ENCODE measurements around the gene SP7.
"Not testable (repeated sequence)": the region's sequence is repeated elsewhere in the genome, so short reads cannot be mapped to it uniquely, and the experiment has no call there.

Gene SP7

GRCh38 chr12:53345486-53346188, 9.5 kb upstream of the SP7 start:
- DNase-seq: no peak

- DNase-seq: peak; percentile 48
Measured at GRCh38 chr12:53344824-53345485, 8.8 kb upstream of the SP7 start.

- no peak for DNase-seq
Measured at GRCh38 chr12:53344487-53344823, 8.3 kb upstream of the SP7 start.

- DNase-seq: no peak
Measured at GRCh38 chr12:53343969-53344368, 7.8 kb upstream of the SP7 start.

- no peak for DNase-seq
Measured at GRCh38 chr12:53343449-53343848, 7.3 kb upstream of the SP7 start.

- no peak for DNase-seq
Measured at GRCh38 chr12:53340398-53340797, 4.2 kb upstream of the SP7 start.

- no peak for DNase-seq
Measured at GRCh38 chr12:53338916-53339315, 2.8 kb upstream of the SP7 start.

- no peak for DNase-seq
Measured at GRCh38 chr12:53338017-53338416, 1.9 kb upstream of the SP7 start.

- DNase-seq: no peak
Measured at GRCh38 chr12:53334822-53335221, 1.3 kb downstream of the SP7 start.

- no peak for DNase-seq
Measured at GRCh38 chr12:53333845-53334244, 2.3 kb downstream of the SP7 start.

- DNase-seq: no peak
Measured at GRCh38 chr12:53333289-53333688, 2.9 kb downstream of the SP7 start.

GRCh38 chr12:53332744-53333143, 3.4 kb downstream of the SP7 start:
- DNase-seq: no peak

- DNase-seq: not testable (repeated sequence)
Measured at GRCh38 chr12:53332339-53332738, 3.8 kb downstream of the SP7 start.

GRCh38 chr12:53330671-53331070, 5.5 kb downstream of the SP7 start:
- DNase-seq: no peak

- DNase-seq: no peak
Measured at GRCh38 chr12:53328043-53328435, 8.1 kb downstream of the SP7 start.

GRCh38 chr12:53327435-53328042, 8.6 kb downstream of the SP7 start:
- no peak for DNase-seq

GRCh38 chr12:53326460-53327185, 9.5 kb downstream of the SP7 start:
- DNase-seq: no peak

GRCh38 chr12:53325511-53326061, 10.6 kb downstream of the SP7 start:
- DNase-seq: peak; percentile 10

- DNase-seq: peak; percentile 87
Measured at GRCh38 chr12:53324779-53325510, 11.2 kb downstream of the SP7 start.

GRCh38 chr12:53324113-53324778, 11.9 kb downstream of the SP7 start:
- DNase-seq: no peak

GRCh38 chr12:53320352-53321195, 15.6 kb downstream of the SP7 start:
- DNase-seq: no peak
